SW480 (cell line): ENCODE results near the gene CATSPERB.
A peak's percentile ranks its signal among the peaks of the same experiment; 100 is the strongest.
"Not testable (repeated sequence)": the region's sequence is repeated elsewhere in the genome, so short reads cannot be mapped to it uniquely, and the experiment has no call there.

ENCODE experiments used
- DNase-seq: peaks from one replicate; pipeline ENCODE4 v3.0.0-alpha.2; 2016; ENCODE audit warnings: low spot score

The CATSPERB gene

DNA sequence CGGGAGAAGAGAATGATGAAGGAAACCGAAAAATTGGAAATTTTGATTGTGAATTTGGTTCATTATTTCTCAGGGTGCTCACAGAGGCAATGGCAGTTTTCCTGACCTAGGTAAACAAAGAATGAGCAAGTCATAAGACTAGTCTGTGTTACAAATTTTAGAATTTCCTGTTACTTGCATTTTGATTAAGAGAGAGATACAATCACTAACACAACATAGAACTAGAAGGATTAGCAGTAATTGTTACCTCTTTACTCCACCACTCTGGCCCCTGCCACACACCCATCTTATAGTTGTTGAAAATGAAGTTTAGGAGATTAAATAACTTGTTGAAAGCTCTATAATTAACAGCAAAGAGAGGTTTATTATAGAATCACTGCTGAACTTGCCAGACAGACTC lies 62.0 kb downstream of the CATSPERB start:
- no peak for DNase-seq

DNA sequence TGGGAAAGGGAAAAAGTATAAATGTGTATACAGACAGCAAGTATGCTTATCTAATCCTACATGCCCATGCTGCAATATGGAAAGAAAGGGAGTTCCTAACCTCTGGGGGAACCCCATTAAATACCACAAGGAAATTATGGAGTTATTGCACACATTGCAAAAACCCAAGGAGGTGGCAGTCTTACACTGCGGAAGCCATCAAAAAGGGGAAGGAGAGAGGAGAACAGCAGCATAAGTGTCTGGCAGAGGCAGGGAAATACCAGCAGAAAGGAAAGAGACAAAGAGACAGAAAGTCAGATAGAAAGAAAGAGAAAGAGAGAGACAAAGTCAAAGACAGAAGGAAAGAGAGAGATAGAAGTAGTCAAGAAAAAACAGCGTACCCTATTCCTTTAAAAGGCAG lies 64.8 kb downstream of the CATSPERB start:
- DNase-seq: not testable (repeated sequence)

DNA sequence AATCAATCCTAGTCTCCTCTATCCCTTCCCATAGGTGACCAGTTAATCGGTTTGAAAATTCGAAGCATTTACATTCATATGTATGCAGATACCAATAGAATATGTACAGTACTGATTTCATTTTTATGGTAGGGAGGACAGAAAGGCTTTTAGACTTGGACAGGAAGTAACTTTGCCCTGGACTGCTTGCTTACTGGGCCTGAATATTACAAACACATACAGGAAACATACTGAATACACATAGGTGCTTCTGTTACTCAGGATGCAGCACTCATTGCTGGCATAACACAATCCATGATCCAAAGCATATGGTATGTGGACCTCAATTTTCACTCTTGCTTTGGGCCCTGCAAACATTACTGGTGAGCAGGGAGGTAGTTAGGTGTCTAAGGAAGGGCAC lies 71.1 kb downstream of the CATSPERB start:
- no peak for DNase-seq

DNA sequence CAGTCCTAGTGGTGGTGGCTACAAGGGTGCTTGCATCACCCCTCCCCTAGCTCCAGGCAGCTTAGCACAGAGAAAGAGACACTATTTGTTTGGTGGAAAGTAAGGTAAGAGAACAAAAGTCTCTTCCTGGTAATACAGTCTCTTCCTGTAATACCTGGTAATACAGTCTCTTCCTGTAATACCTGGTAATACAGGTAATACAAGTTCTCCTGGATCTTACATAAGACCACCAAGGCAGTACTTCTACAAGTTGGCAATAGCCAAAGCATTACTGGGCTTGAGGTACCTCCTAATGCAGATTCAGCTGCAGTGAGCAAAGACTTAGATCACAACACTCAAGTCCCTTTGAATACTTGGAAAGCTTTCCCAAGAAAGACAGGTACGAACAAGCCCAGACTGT lies 77.0 kb downstream of the CATSPERB start:
- DNase-seq: no peak

DNA sequence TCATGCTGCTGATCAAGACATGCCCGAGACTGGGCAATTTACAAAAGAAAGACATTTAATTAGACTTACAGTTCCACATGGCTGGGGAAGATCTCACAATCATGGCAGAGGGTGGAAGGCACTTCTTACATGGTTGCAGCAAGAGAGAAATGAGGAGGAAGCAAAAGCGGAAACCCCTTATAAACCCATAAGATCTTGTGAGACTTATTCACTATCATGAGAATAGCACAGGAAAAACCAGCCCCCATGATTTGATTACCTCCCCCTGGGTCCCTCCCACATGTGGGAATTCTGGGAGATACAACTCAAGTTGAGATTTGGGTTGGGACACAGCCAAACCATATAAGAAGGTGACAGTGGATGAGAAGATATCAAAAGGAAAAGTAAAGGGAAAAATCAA lies 78.4 kb downstream of the CATSPERB start:
- no peak for DNase-seq

DNA sequence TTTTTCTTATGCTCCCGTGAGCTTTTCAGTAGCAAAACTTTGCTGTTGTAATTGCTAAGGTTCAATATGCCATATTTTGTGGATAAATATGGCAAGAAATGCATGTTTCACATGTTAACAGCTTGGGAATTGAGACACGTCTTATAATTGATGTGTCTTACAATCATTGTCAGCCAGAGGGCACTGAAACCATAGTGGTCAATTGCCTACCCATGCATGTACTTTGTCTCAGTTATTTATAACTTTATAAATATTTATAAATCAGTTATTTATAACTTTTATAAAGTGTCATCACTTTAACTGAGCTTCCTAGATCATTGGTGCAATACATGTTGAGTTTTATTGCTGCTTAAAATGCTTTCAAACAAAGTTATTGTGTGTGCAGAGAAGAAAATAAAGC lies 82.0 kb downstream of the CATSPERB start:
- peak; percentile 51 for DNase-seq

DNA sequence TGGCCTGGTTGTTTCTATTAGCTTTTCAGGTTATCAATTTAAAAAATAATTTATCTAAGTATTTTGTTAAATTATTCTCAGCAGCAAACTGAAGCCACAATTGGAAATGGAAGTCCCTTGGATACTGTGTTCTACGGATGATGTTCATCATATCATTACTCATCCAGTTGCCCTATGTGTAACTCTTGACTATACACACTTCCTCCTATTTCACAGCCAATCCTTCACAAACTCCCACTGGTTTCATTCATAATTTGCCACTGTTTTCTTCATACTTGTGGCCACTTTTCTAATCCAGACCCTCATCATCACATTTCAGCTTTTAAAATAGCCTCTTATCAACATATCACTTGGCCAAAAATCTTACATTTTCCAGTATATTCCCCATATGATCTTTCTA lies 84.0 kb downstream of the CATSPERB start:
- DNase-seq: no peak

DNA sequence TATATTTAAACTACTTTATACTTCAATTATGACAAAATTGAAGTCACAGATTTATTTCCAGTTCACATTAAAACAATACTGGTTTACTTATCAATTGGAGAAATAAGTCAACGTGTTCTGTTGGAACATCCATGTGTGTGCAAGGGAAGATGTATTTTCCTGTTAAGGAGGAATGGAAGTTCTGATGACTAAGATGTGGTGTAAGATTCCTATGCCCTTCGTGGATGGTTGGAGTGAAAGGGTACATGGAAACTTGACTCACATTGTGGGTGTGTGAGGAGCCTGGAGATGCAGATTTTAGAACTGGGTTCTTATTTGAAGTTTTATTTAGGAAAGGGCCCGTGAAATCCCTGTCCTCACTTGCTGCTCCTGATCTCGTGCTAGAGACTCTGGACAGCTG lies 95.3 kb downstream of the CATSPERB start:
- DNase-seq: no peak

DNA sequence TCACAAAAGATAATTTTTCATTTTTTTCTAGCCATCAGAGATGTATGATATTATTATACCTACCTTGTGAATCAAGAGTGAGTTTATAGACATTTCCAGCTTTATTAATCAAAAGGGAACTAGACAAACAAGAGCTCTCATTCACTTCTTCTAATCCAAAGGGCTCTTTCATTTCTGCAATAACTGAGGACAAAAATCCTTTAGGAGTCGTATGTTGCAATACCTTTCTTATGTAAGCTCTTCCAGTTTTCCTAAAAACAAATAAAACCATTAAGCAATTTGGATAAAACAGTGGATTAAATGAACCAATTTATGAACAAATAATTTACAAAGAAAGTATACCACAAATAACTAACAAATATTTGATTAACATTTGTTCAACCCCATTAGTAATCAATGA lies 107.1 kb downstream of the CATSPERB start:
- no peak for DNase-seq

DNA sequence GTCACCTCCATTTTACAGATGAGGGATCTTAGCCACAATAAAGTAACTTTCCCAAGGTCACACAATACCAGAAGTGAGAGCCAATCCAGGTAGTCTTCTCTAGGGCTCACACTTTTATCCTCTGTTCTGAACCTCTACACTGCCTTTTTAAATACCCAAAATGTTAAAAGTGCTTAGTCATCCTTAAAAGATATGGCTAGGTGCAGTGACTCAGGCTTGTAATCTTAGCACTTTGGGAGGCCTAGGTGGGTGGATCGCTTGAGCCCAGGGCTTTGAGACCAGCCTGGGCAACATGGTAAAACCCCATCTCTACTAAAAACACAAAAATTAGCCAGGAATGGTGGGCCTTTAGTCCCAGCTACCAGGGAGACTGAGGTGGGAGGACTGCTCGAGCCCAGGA lies 117.7 kb downstream of the CATSPERB start:
- DNase-seq: peak; percentile 16

DNA sequence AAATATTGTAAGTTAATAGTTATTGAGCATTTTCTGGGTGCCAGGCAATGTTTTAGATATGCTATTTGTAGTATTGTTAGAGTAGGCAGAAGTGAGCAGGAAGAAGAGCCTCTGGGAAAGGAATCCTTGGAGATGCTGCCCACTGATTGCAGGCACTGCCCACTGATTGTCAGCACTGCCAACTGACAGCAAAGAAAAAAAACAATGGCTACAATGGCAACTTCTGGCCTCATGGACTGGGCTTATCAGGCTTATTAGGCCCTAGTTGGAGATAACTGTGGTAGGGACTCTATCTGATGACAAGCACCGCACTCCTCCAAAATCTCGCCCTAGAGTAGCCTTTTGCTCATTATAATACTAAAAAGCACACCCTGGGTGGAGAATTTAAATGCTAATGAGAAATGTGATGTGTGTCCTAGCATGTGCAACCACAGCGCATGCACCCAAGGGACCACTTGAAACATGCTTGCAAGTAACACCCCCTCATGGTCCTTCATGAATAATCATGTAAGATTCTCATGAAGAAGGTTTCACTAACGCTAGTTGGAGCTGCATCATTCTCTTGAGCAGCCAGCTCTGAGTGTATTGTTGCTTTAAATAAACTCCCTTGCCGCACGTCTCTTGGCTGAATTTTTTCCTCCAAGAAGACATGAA lies 118.3 kb downstream of the CATSPERB start:
- no peak for DNase-seq

DNA sequence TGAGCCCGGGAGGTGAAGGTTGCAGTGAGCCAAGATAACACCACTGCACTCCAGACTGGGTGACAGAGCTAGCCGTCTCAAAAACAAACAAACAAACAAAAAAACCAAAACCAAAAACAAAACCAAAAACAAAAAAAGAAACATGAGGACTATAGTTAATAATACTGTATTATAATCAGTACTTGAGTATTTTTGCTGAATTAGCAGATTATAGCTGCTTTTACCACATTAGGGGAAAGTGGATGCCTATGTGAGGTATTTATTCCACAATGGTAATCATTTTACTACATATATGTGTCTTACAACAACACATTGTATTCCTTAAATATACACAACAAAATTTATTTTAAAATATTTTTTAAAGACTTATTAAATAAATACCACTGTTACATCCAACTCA lies 120.4 kb downstream of the CATSPERB start:
- DNase-seq: no peak

DNA sequence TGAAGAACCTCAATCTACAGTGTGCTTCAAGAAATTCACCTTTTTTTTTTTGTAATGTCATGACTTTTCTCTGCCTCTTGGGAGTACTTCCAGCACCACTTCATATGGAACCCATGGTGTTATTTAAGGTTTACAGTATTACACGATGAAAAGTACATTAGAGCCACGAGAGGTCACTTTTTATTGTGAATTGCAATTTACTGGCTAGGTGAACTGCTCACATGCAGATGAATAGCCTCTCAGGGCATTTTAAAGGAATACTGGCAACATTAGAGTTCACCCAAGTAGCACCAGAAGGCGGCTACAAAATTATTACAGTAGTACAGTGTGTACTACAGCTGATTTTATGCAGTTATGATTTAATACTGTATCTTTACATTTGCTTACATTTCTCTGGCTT lies 122.7 kb downstream of the CATSPERB start:
- DNase-seq: no peak

DNA sequence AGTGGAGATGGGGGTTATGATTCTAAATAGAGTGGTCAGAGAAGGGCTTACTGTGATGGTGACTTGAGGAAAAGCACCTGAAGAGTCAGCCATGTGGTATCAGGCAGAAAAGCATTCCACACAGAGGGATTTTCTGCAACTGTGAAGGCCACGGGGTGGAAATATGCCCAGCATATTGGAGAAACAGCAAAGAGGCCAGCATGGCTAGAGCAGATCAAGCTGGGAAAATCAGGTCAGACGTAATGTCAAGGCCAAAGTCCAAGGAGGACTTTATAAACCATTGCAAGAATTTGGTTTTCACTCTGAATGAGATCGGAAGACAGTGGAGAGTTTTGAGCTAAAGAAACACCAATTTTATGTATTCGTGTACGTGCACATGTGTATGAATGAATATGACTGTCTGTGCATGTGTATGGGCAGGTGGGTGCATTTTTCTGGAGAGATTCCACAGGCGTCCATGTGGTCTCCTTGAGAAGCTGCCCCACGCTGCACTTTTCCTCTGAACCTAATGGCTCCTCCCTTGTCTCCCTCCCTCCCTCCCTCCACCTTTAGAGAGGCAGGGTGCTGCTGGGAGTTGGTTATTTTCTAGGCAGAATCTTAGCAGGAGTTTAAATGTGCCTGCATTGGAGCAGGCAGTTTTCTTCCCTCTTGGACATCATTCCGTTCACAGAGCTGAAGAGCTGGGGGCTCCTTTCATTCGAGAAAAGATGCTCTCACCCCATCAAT lies 124.4 kb downstream of the CATSPERB start:
- DNase-seq: no peak

DNA sequence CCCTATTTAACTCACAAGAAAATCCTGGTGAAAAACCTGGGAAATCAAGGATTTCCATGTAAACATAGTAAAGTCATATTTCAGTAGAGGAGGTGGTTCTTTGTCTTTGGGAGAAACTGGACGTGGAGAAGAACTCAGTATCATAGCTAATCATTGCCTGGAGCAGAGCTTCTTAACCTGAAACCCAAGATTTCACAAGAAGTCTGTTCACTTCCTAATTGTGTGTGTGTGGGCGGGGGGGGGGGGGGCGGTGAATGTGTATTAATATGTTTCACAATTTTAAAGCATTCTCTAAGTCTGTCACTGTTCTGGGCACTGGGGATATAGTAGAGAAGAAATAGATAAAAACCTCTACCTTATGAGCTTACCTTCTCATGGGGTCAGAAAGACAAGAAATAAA lies 125.0 kb downstream of the CATSPERB start:
- DNase-seq: no peak

DNA sequence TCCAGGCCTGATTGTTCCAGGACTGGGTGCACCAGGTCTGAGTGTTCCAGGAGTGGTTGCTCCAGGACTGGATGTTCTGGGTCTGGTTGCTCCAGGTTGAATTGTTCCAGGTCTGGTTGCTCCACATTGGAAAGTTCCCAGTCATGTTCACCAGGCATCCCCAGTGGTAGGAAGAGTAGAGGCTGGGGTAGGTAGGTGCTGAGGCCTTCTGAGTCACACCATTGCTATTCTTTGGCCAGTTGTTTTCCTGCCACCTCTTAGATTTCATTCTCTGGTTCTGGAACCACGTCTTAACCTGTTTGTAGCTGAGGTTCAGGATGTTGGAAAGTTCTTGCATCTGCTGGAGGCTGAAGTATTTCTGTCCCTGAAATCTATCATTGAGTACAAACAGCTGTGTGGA lies 127.3 kb downstream of the CATSPERB start:
- DNase-seq: not testable (repeated sequence)

DNA sequence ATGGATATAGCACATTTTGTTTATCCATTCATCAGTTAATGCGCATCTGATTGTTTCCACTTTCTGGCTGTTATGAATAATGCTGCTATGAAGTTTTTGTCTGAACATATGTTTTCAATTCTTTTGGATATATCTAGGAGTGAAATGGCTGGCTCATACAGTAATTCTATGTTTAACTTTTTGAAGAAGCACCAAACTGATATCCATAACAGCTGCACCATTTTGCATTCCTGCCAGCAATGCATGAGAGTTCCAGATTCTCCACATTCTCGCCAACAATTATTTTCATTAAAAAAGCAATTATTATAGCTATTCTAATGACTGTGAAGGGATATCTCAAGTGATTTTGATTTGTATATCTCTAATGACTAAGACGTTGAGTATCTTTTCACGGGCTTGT lies 131.9 kb downstream of the CATSPERB start:
- no peak for DNase-seq

DNA sequence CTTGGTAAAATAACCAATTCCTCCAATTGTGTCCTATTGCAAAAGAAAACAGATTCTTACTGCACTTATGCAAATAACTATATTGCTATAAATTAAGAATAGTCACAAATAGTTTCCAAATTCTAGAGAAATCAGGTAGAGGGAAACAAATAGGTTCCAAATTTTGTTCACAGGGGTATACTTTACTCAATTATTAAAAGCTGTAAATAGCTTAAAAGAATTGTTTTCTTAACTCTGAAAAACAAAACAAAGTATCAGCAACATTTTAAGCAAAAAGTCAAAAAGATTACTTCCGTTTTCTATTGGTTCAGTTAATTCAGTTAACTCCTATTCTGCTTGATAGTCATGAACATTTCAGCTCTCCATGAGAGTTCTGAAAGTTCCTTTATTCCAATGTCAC lies 136.2 kb downstream of the CATSPERB start:
- DNase-seq: no peak

DNA sequence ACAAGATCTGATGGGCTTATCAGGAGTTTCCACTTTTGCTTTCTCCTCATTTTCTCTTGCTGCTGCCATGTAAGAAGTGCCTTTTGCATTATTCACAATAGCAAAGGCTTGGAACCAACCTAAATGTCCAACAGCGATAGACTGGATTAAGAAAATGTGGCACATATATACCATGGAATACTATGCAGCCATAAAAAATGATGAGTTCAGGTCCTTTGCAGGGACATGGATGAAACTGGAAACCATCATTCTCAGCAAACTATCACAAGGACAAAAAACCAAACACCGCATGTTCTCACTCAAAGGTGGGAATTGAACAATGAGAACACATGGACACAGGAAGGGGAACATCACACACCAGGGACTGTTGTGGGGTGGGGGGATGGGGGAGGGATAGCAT lies 137.9 kb downstream of the CATSPERB start:
- DNase-seq: not testable (repeated sequence)

DNA sequence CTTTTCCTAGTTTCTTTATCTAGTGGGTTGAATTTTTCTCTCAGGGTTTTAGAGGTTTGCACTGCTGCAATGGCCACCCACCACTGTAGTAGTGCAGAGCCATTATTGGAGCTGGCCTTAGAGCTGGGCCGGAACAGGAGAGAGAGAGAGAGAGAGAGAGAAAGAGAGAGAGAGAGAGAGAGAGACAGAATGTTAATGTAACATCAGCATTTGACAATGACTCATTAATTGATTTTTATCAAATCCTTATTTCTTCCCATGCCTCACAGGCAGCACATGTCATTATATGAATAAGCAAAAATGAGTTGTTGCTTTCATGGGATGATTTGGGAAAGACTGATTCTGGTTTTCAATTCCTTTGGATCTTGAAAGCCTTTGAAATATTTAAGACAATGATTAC lies 145.5 kb downstream of the CATSPERB start:
- no peak for DNase-seq

DNA sequence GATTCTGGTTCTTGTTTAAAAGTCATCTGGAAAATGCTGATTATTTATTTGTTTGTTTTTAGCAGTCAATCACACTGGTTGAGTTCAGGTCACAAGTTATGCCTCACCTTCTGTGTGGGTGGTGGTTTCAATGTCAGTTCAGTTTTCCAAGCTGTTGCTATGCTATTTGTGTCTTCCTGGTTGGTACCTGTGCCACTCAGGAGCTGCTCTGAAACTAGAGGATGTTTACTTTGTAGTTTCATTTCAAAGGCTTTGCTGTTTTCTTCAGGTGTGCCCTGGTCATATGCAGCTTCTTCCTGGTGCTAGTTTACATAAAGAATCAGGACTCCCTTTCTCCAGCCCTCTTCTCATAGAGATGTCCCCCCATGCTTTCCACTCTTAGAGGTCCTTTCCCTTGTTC lies 146.0 kb downstream of the CATSPERB start:
- no peak for DNase-seq

DNA sequence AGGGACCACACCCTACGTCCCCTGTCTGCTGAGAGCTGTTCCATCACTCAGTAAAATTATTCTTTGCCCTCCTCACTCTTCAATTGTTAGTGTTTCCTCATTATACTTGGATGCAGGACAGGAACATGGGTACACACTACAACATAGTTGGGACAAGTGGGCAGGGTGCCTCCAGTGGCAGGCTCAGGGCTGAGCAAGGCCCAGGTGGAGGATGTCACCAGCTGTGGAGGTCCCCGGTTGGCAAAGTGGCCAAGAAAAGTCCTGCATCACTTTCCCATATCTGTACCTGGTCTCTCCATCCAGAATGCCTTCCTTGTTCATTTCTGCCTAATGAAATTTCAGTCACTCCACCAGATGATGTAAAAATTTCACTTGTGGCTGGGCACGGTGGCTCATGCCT lies 149.1 kb downstream of the CATSPERB start:
- no peak for DNase-seq

DNA sequence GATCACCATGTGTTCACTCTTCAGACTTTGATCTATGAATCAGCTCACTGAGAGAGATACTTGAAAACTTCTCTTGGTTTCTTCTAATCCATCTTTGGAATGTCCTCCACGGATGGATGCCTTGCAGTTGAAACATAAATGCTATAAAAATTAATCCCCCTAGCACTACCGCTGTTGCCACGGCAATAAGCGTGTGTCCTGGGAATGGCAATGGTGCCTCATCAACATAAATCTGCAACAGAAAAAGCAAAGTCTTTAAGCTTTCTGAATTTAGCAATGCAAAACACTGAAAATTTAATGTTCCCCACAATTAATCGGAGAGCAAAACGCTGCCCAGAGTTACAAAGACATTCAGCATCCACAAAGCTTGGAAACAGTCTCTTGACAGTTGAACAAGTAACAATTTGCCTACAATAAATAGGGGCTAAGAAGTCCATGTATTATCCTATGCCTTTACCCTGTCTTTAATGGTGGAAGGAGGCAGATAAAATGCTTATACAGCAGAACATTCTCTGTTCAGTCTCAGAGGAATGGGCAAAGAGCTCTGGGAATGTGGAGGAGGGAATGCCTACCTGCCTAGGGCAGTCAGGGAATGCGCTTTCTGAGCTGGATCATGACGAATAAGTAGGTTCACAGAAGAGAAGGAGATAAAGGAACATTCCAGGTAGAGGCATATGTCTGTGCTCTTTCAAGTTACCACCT lies 150.9 kb downstream of the CATSPERB start:
- DNase-seq: no peak
